HepG2 (cell line): ENCODE measurements around the gene OPRM1. TPM values are rescaled to one million over a fixed set of nuclear protein-coding genes. Genes with fewer than 3 reads are reported as not detected.

Experiments used
- ATAC-seq: fragments of 200-7000 bp; cut with Tn5 transposase; 3 replicates; pipeline ENCODE4 v1.9.1; 2020; ENCODE audit warnings: mild to moderate bottlenecking, moderate library complexity
- BruUV-seq: library from RNA; stranded (reverse); fragments of 400-500 nt; replicated peaks from 2 replicates; lab custom pipeline; 2021; lab: Mats Ljungman, UMichigan
- CTCF ChIA-PET: fragments of 300-600 bp; formaldehyde crosslinking; extraction: SDS; loops from one replicate; lab custom pipeline; 2021; ENCODE audit warnings: low total read pairs, inconsistent platforms, low intra/inter-chr PET ratio; lab: Yijun Ruan, JAX
- POLR2A ChIA-PET: fragments of 350-600 bp; sonication (Branson Sonifier 250); formaldehyde crosslinking; loops from one replicate; lab custom pipeline; 2020; ENCODE audit warnings: antibody characterized with exemption, inconsistent platforms; lab: Yijun Ruan, JAX
- DNase-seq: peaks from one replicate; pipeline ENCODE4 v3.0.0-alpha.2; 2015; ENCODE audit warnings: low spot score
- FAIRE-seq: peaks from 3 replicates; lab custom pipeline; 2011; peaks lifted over from hg19 to GRCh38; lab: Jason Lieb, UNC
- H2AFZ ChIP-seq: one replicate; pipeline ENCODE4 v1.6.1; 2011; ENCODE audit warnings: low read length, inconsistent platforms
- H3K27ac ChIP-seq: fragments of 300-600 bp; 3 replicates; pipeline ENCODE4 v1.8.0; 2011; ENCODE audit warnings: mixed run types, mild to moderate bottlenecking, mixed read lengths, low read length, inconsistent platforms; ENCODE audit not compliant: insufficient read depth; ENCODE audit errors: extremely low read length
- H3K27me3 ChIP-seq, 2 experiments: fragments of 200-600 bp in 1 of 2; 2 replicates in 1 of 2; 3 replicates in 1 of 2; pipeline versions ENCODE4 v1.6.0 to v1.8.0; 2011; ENCODE audit warnings: low read length in 2 of 2, mild to moderate bottlenecking in 2 of 2, moderate library complexity in 2 of 2, inconsistent platforms in 1 of 2; ENCODE audit not compliant: insufficient read depth in 2 of 2, control insufficient read depth in 1 of 2
- H3K36me3 ChIP-seq, 2 experiments: fragments of 200-600 bp in 1 of 2; replicated peaks in 1 of 2; 2 replicates in 1 of 2; 3 replicates in 1 of 2; pipeline versions ENCODE4 v1.5.1 to v1.8.0; 2011; ENCODE audit warnings: low read length in 2 of 2, inconsistent platforms in 1 of 2; ENCODE audit not compliant: insufficient read depth in 2 of 2, control insufficient read depth in 1 of 2
- H3K4me1 ChIP-seq: 2 replicates; pipeline ENCODE4 v1.5.1; 2012; ENCODE audit warnings: low read length, inconsistent platforms; ENCODE audit not compliant: insufficient read depth
- H3K4me2 ChIP-seq: 2 replicates; pipeline ENCODE4 v1.6.0; 2011; ENCODE audit warnings: low read depth, low read length, inconsistent platforms
- H3K4me3 ChIP-seq, 3 experiments: fragments of 200-600 bp in 1 of 3; sonication (generic), shearing (Covaris generic) in 1 of 3; replicated peaks in 1 of 3; 2 replicates each; pipeline ENCODE4 v1.5.1; 2011 to 2016; ENCODE audit warnings: low read length in 3 of 3, inconsistent platforms in 2 of 3, low read depth in 2 of 3, mild to moderate bottlenecking in 2 of 3, control low read depth in 1 of 3, mixed read lengths in 1 of 3; ENCODE audit not compliant: insufficient read depth in 1 of 3
- H3K79me2 ChIP-seq: one replicate; pipeline ENCODE4 v1.6.1; 2011; ENCODE audit warnings: low read length, inconsistent platforms; ENCODE audit not compliant: insufficient read depth
- H3K9ac ChIP-seq: 2 replicates; pipeline ENCODE4 v1.6.0; 2011; ENCODE audit warnings: mild to moderate bottlenecking, low read depth, low read length, inconsistent platforms; ENCODE audit not compliant: insufficient read depth
- H3K9me3 ChIP-seq: 2 replicates; pipeline ENCODE4 v1.5.1; 2012; ENCODE audit warnings: mild to moderate bottlenecking, low read length
- H4K20me1 ChIP-seq: 2 replicates; pipeline ENCODE4 v1.6.0; 2011; ENCODE audit warnings: inconsistent platforms, mild to moderate bottlenecking, low read length, moderate library complexity; ENCODE audit not compliant: insufficient read depth
- NFATC3 ChIP-seq: sonication (generic); formaldehyde crosslinking; IDR thresholded peaks from 2 replicates; pipeline ENCODE4 v1.5.1; 2020; ENCODE audit warnings: mild to moderate bottlenecking, missing genetic modification reagents
- PATZ1 ChIP-seq: sonication (generic); formaldehyde crosslinking; IDR thresholded peaks from 2 replicates; pipeline ENCODE4 v1.4.0; 2020; ENCODE audit warnings: missing genetic modification reagents
- RAD21 ChIP-seq: fragments of 450-650 bp; formaldehyde crosslinking; IDR thresholded peaks from 2 replicates; pipeline ENCODE4 v1.5.0; 2020; ENCODE audit warnings: mild to moderate bottlenecking
- SMARCE1 ChIP-seq: fragments of 450-650 bp; IDR thresholded peaks from 2 replicates; pipeline ENCODE4 v1.6.1; 2017; ENCODE audit warnings: borderline replicate concordance
- ZNF17 ChIP-seq: sonication (generic); formaldehyde crosslinking; IDR thresholded peaks from 2 replicates; pipeline ENCODE4 v1.5.0; 2020; ENCODE audit warnings: mild to moderate bottlenecking, missing genetic modification reagents
- ZNF407 ChIP-seq: sonication (generic); formaldehyde crosslinking; IDR thresholded peaks from one replicate; pipeline ENCODE4 v1.5.1; 2020; ENCODE audit warnings: mild to moderate bottlenecking, missing genetic modification reagents; ENCODE audit errors: not compliant biosample characterization
- ZNF451 ChIP-seq: sonication (generic); formaldehyde crosslinking; IDR thresholded peaks from 2 replicates; pipeline ENCODE4 v1.5.0; 2020; ENCODE audit warnings: mild to moderate bottlenecking, missing genetic modification reagents
- ZNF569 ChIP-seq: sonication (generic); formaldehyde crosslinking; IDR thresholded peaks from 2 replicates; pipeline ENCODE4 v1.5.0; 2020; ENCODE audit warnings: mild to moderate bottlenecking, missing genetic modification reagents, moderate library complexity, borderline replicate concordance
- ZNF841 ChIP-seq: sonication (generic); formaldehyde crosslinking; IDR thresholded peaks from 2 replicates; pipeline ENCODE4 v1.8.1; 2023; ENCODE audit warnings: missing genetic modification reagents, borderline replicate concordance
- ZNF879 ChIP-seq: sonication (generic); formaldehyde crosslinking; IDR thresholded peaks from 2 replicates; pipeline ENCODE4 v1.8.1; 2023; ENCODE audit warnings: missing genetic modification reagents
- WGBS: methylation state at CpG from one replicate; pipeline ENCODE4 v1.1.6; 2017; ENCODE audit warnings: low lambda C conversion rate; 5-methylcytosine and 5-hydroxymethylcytosine counted together
- in situ Hi-C: cut with HindIII; loops from 2 replicates; pipeline ENCODE4 v1.10.0; 2017; ENCODE audit warnings: low pct_unique_long_range_greater_than_20kb; ENCODE audit not compliant: extremely low pct_ligation_motif_present
- intact Hi-C: fragments of 100-400 bp; cut with micrococcal nuclease; formaldehyde crosslinking; loops from one replicate; pipeline ENCODE4 v1.10.0; 2022; ENCODE audit not compliant: unreplicated experiment
- polyA plus RNA-seq, 8 experiments: library from polyadenylated mRNA; depleted of rRNA in 3 of 8; stranded (reverse) in 7 of 8; unstranded in 1 of 8; fragments of >200 nt; fragmentation: Illumina TruSeq in 4 of 8; extraction: Trizol in 4 of 8; gene quantifications; 2 replicates each; pipeline versions ENCODE4 v1.2.1 to v1.2.3, GENCODE V29; 2011 to 2016; ENCODE audit warnings: low read depth in 4 of 8, missing spikeins in 1 of 8, mixed read lengths in 1 of 8; ENCODE audit not compliant: insufficient read depth in 1 of 8
- total RNA-seq, 5 experiments: library from RNA; depleted of rRNA; stranded (reverse); fragments of >200 nt; fragmentation: Illumina TruSeq; extraction: Trizol; gene quantifications; 2 replicates each; pipeline ENCODE4 v1.2.3, GENCODE V29; 2016; ENCODE audit warnings: low read depth in 1 of 5
- TF ChIP-seq, protein P1 (sequence below): sonication (generic); formaldehyde crosslinking; IDR thresholded peaks from 2 replicates; pipeline ENCODE4 v1.4.0; 2020; ENCODE audit warnings: missing genetic modification reagents, mild to moderate bottlenecking, borderline replicate concordance

The OPRM1 gene
- total and polyA plus RNA-seq, 2 of the 13 experiments (the other 11 are each of a cell fraction or from before 2014, with no cell fraction given): not detected

- DNase-seq (no peak), FAIRE-seq (no peak), ATAC-seq (no peak)
- H3K4me1 ChIP-seq: peaks cover 5% of the 10 kb centered on the region; the same call in 1 of the 2 replicates
- in situ Hi-C loops (no loop called here), intact Hi-C loops (no loop called here)
- POLR2A ChIA-PET: no interaction called here
- H3K79me2 ChIP-seq: no peaks in the 10 kb centered on the region
- no peaks in the 10 kb centered on the region for H3K9me3 ChIP-seq
- no TSS peak for BruUV-seq
- no peaks in the 10 kb centered on the region for H4K20me1 ChIP-seq
- H3K36me3 ChIP-seq: no peaks in the 10 kb centered on the region
- H3K27ac ChIP-seq: no peak overlapping the region
- no peak overlapping the region for H3K9ac ChIP-seq
- no peaks in the 10 kb centered on the region for H3K27me3 ChIP-seq
- 4% methylated on average over 2 of the region's 2 CpGs for WGBS
- no peak overlapping the region for H2AFZ ChIP-seq
- CTCF ChIA-PET: no interaction called here
- no peak overlapping the region for H3K4me3 ChIP-seq
- no peak overlapping the region for H3K4me2 ChIP-seq
- TF ChIP-seq, protein P1, sequence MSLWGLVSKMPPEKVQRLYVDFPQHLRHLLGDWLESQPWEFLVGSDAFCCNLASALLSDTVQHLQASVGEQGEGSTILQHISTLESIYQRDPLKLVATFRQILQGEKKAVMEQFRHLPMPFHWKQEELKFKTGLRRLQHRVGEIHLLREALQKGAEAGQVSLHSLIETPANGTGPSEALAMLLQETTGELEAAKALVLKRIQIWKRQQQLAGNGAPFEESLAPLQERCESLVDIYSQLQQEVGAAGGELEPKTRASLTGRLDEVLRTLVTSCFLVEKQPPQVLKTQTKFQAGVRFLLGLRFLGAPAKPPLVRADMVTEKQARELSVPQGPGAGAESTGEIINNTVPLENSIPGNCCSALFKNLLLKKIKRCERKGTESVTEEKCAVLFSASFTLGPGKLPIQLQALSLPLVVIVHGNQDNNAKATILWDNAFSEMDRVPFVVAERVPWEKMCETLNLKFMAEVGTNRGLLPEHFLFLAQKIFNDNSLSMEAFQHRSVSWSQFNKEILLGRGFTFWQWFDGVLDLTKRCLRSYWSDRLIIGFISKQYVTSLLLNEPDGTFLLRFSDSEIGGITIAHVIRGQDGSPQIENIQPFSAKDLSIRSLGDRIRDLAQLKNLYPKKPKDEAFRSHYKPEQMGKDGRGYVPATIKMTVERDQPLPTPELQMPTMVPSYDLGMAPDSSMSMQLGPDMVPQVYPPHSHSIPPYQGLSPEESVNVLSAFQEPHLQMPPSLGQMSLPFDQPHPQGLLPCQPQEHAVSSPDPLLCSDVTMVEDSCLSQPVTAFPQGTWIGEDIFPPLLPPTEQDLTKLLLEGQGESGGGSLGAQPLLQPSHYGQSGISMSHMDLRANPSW (CRISPR knock-in tag): no peak
- no peak for TF ChIP-seq ZNF569
- no peak for TF ChIP-seq ZNF17 (CRISPR knock-in tag)
- no peak for TF ChIP-seq ZNF841 (CRISPR knock-in tag)
- TF ChIP-seq ZNF879: no peak
- TF ChIP-seq ZNF407 (CRISPR knock-in tag): no peak
- no peak for TF ChIP-seq SMARCE1
- no peak for TF ChIP-seq NFATC3 (CRISPR knock-in tag)
- TF ChIP-seq RAD21: no peak
- no peak for TF ChIP-seq PATZ1 (CRISPR knock-in tag)
- no peak for TF ChIP-seq ZNF451
Measured at GRCh38 chr6:153994811-153995210, 44.2 kb upstream of the OPRM1 start.
